Mammary epithelial cell (primary cell): ENCODE data around the gene COQ10A.

Experiments
- CTCF ChIP-seq, 2 donors: IDR thresholded peaks in 1 of 2; conservative IDR thresholded peaks in 1 of 2; 2 replicates each; pipeline ENCODE4 v1.5.1; 2011 to 2012; ENCODE audit warnings: inconsistent platforms in 2 of 2, low read length in 2 of 2, mild to moderate bottlenecking in 2 of 2, control low read depth in 1 of 2, low read depth in 1 of 2; ENCODE audit not compliant: insufficient read depth in 1 of 2; ENCODE audit errors: extremely low read depth in 1 of 2
- EZH2 ChIP-seq: IDR thresholded peaks from 2 replicates; pipeline ENCODE4 v1.6.1; 2012; ENCODE audit warnings: low read length, inconsistent platforms, borderline replicate concordance

- TF ChIP-seq EZH2 = no peak
- no peak for TF ChIP-seq CTCF (conservative IDR thresholded peaks at IDR 0.05 in 1 of 2, IDR thresholded peaks at IDR 0.05 in 1 of 2; ENCODE audit: extremely low read depth in 1 of 2, insufficient read depth in 1 of 2, low read depth in 1 of 2, low read length in 2 of 2)
Observed at GRCh38 chr12:56219840-56220239, 46.9 kb upstream of the COQ10A start.
